HEK293 (cell line): ENCODE measurements around the gene MST1R.

Source experiments
- AEBP2 ChIP-seq: fragments of 450-650 bp; formaldehyde crosslinking; IDR thresholded peaks from 2 replicates; pipeline ENCODE4 v1.5.1; 2016; ENCODE audit warnings: missing biosample characterization, missing genetic modification characterization, borderline replicate concordance
- CTCF ChIP-seq: fragments of 450-650 bp; formaldehyde crosslinking; IDR thresholded peaks from 2 replicates; pipeline ENCODE4 v1.5.1; 2016; ENCODE audit warnings: missing biosample characterization, missing genetic modification characterization
- MYNN ChIP-seq: fragments of 450-650 bp; formaldehyde crosslinking; IDR thresholded peaks from 2 replicates; pipeline ENCODE4 v1.5.1; 2016; ENCODE audit warnings: missing biosample characterization, missing genetic modification characterization, borderline replicate concordance
- PBX3 ChIP-seq: sonication (generic); formaldehyde crosslinking; IDR thresholded peaks from 2 replicates; pipeline ENCODE4 v1.8.1; 2022; ENCODE audit warnings: mild to moderate bottlenecking, moderate library complexity, missing genetic modification reagents
- SALL2 ChIP-seq: fragments of 450-650 bp; formaldehyde crosslinking; IDR thresholded peaks from 2 replicates; pipeline ENCODE4 v1.5.0; 2017; ENCODE audit warnings: missing biosample characterization, mild to moderate bottlenecking, missing genetic modification characterization, borderline replicate concordance
- SETDB1 ChIP-seq: IDR thresholded peaks from one replicate; pipeline ENCODE4 v1.6.1; 2017; ENCODE audit warnings: mild to moderate bottlenecking, low read length, moderate library complexity, mixed read lengths; ENCODE audit not compliant: insufficient read length
- YY1 ChIP-seq: fragments of 450-650 bp; formaldehyde crosslinking; IDR thresholded peaks from 2 replicates; pipeline ENCODE4 v1.5.1; 2018; ENCODE audit warnings: missing biosample characterization, missing genetic modification characterization
- ZBTB17 ChIP-seq: fragments of 450-650 bp; formaldehyde crosslinking; IDR thresholded peaks from 2 replicates; pipeline ENCODE4 v1.5.1; 2016; ENCODE audit warnings: missing biosample characterization, missing genetic modification characterization
- ZBTB8A ChIP-seq: fragments of 450-650 bp; formaldehyde crosslinking; IDR thresholded peaks from 2 replicates; pipeline ENCODE4 v1.5.1; 2016; ENCODE audit warnings: missing biosample characterization, missing genetic modification characterization
- ZNF274 ChIP-seq, 2 experiments: fragments of 200-500 bp in 1 of 2; fragments of 450-650 bp in 1 of 2; sonication (Bioruptor generic) in 1 of 2; formaldehyde crosslinking in 1 of 2; IDR thresholded peaks; 2 replicates each; pipeline versions ENCODE4 v1.5.1 to v1.6.1; 2014 to 2016; ENCODE audit warnings: borderline replicate concordance in 1 of 2, inconsistent platforms in 1 of 2, low read length in 1 of 2, missing biosample characterization in 1 of 2, missing genetic modification characterization in 1 of 2
- ZNF510 ChIP-seq: fragments of 450-650 bp; formaldehyde crosslinking; IDR thresholded peaks from 2 replicates; pipeline ENCODE4 v1.5.1; 2018; ENCODE audit warnings: mild to moderate bottlenecking, missing genetic modification characterization, missing biosample characterization; ENCODE audit not compliant: insufficient replicate concordance
- TF ChIP-seq, protein P1 (sequence below): fragments of 450-650 bp; formaldehyde crosslinking; IDR thresholded peaks from 2 replicates; pipeline ENCODE4 v1.5.1; 2016; ENCODE audit warnings: missing biosample characterization, missing genetic modification characterization, low read depth

DNA sequence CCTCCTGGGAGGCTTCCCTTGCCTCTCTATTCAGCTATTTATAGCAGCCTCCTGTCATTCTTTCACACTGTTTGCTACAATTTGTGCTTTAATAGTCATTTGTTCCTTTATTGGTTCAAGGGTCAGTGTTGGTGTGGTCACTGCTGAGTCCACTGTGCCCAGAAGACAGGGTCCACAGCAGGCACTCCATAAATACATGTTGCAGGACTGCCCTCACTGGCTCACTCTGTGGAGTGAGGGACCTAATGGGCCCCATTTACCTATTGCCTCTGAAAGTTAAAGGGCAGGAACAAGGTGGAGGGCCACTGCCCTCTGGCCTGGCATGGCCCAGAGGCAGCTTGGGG lies 16.8 kb downstream of the MST1R start:
- TF ChIP-seq ZBTB8A (tag by site-specific recombination) (no peak), CTCF (tag by site-specific recombination) (no peak), MYNN (tag by site-specific recombination) (no peak), YY1 (no peak), SETDB1 (no peak), ZBTB17 (no peak), ZNF274 (IDR thresholded peaks at IDR 0.05; ENCODE audit: low read length) (no peak), ZNF274 (tag by site-specific recombination; IDR thresholded peaks at IDR 0.05; ENCODE audit: borderline replicate concordance) (no peak), AEBP2 (tag by site-specific recombination) (no peak), SALL2 (tag by site-specific recombination) (no peak), PBX3 (CRISPR knock-in tag) (no peak), ZNF510 (tag by site-specific recombination) (no peak)
- TF ChIP-seq, protein P1, sequence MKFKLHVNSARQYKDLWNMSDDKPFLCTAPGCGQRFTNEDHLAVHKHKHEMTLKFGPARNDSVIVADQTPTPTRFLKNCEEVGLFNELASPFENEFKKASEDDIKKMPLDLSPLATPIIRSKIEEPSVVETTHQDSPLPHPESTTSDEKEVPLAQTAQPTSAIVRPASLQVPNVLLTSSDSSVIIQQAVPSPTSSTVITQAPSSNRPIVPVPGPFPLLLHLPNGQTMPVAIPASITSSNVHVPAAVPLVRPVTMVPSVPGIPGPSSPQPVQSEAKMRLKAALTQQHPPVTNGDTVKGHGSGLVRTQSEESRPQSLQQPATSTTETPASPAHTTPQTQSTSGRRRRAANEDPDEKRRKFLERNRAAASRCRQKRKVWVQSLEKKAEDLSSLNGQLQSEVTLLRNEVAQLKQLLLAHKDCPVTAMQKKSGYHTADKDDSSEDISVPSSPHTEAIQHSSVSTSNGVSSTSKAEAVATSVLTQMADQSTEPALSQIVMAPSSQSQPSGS (tag by site-specific recombination): no peak
